ENCODE measurements around the gene WDR1.

WDR1 gene, protein sequence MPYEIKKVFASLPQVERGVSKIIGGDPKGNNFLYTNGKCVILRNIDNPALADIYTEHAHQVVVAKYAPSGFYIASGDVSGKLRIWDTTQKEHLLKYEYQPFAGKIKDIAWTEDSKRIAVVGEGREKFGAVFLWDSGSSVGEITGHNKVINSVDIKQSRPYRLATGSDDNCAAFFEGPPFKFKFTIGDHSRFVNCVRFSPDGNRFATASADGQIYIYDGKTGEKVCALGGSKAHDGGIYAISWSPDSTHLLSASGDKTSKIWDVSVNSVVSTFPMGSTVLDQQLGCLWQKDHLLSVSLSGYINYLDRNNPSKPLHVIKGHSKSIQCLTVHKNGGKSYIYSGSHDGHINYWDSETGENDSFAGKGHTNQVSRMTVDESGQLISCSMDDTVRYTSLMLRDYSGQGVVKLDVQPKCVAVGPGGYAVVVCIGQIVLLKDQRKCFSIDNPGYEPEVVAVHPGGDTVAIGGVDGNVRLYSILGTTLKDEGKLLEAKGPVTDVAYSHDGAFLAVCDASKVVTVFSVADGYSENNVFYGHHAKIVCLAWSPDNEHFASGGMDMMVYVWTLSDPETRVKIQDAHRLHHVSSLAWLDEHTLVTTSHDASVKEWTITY

DNA sequence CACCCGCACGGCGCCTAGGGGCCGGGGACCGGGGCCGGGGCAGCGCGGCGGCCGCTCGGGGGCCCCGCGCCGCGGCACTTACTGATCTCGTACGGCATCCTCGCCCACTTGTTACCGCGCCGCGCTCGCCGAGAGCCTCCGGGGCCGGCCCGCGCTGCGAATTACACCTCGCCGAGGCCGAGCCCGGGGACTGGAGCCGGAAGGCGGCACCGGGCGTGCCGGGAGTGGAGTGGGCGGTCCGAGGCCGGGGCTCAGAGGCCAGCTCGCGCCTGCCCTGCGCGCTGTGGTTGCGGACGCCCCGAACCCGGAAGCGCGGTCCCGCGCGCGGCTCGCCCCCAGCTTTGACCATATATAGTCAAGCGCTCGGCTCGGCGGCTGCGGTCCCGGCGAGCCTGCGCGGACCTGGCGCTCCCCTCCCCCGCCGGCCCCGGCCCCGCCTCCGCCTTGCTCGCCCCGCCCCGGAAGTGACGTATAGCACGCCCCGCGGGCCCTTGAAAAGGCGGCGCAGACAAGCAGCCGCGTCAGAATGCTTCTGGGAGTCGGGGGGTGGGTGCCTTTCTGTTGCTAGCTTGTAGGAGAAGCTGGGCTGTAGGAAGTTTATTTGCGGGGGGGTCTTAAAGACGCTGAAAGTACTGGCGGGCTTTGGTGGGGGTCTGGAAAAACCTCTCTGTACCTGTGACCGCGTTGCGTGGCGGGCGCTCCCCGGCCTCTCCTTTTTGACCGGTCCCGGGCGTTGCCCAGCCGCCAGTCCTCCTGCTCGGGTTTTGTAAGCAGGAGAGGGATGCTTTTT lies at the start of gene WDR1:
Gene WDR1, minus strand, starts transcription at position 231 of the 790 bp plus-strand sequence. Its CDS starts 133 bp downstream, at position 98.
- DNase-seq: peak; percentile 99

DNA sequence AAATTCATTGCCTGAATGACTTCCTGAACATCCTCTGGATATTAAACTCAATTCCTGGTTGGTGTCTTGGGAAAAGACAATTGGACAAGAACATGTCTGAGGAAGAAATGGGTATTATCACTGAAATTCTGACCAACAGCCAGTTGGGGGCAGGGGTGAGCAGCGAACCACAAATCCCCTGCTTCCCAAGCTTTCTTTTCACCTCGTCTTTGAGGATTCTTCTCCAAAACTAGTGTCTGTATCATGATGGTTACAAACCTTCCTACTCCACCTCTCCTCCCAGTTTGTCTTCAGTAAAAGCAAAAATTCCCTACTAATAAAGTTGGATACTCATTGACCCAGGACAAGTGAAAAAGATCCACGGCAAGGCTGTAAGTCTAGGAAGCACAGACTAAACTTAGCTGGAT lies 48.3 kb upstream of the WDR1 start:
- DNase-seq: peak; percentile 66

DNA sequence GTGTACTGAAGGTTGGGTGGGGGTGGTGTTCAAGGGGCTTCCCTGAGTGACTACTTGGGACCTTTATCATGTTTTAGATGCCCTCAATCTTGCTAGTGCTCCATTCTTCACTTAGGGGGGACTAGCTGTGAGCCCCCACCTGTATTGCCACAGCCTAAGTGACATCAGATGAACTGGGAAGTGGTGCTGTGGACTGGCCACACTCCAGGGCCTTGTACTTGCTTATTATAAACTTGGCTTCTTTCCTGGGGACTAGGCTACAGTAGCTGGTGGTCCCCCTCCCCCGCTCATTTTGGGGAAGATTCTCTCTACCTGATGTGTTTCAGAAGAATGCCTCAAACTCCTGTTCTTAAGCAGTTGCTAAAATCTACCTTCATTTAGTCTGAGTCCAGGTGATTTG lies 46.7 kb upstream of the WDR1 start:
- no peak for DNase-seq

DNA sequence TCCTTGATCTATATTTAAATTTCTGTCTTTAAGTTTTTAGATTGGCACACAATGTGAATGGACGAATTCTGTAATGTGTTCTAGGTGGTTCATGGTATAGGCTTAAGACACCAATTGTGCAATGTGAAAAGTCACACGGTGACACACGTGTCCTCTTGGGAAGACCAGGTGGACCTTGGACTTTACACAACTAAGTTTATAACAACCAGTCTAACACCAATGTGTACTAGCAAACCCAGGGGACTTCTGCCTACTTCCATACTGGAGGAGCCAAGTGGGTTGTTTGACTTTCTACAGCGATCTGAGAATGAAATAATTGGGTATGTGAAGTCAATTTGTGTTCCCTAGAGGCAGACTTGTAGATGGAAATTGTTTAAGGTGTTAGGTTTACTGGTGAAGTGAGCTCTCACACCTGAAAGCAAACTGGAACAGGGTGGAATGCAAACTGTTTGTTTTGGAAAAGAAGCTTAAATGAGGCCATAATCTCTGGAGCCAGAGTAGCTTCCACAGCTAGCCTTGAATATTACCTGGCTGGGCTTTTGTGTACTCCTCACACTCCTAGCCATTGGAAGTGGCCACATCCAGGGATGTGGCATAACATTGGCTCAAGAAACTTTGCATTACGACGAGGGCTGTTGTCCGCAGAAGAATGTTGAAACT lies 45.9 kb upstream of the WDR1 start:
- DNase-seq: no peak

DNA sequence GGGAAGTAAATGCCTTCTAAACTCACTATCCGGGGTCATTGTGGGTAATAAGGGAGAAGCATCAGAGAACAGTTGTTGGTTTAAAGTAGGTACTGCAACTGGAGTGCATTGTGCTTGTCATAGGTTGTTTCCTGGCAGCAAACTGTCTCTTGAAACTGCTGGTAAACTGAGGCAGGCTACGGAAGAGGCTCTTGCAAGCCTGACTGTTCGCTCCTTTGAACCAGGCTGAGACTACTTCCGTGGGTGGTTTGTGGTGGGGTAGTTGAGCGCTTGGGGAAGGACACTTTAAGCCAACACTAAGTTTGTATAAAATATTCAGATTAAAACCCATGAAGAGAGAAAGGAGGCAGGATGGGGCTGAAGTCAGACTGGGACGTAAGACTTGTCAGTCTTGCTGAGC lies 45.2 kb upstream of the WDR1 start:
- DNase-seq: no peak

DNA sequence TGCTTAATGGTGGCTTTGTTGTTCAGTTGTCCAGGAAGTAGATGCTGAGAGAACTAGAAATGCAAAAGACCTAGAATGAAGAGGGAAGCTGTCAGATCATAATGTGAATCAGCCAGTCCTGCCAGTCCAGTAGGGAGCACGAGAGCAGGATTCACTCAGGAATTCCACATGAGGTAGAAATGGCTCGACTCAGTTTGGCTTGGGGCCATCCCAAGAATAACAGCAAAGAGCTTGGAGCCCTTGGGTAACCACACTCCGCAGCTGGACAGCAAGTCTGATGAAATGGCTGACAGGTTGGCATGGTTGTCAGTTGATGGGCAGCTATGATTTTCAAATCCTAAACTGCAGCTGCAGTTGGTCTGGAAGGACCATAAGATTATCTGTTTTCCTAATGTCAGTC lies 44.5 kb upstream of the WDR1 start:
- no peak for DNase-seq

DNA sequence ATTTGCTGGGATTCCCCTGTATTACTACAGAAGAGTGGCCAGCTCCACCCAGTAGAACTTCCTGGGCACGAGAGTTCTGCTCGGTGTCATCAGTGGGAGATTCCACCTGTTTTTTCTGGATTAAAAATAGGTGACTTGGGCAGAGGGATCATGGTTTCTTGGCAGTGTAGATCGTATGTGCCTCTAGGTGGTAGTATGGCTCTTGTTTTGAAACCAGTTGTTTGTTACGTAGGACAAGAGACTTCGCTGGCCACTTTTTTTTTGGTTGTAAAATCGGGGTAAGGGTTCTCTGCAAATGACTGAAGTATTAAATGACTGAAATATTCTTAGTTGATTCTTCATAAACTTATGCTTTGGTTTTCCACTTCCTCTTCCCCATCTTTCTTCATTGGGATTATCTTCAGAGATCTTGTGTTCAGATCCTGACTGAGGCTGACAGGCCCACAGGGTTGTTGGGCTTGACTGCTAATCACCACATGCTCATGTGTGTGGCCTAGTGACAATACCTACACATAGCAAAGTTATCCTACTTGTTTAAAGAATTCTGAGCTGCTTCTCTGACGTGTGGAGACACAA lies 43.8 kb upstream of the WDR1 start:
- DNase-seq: peak; percentile 34

DNA sequence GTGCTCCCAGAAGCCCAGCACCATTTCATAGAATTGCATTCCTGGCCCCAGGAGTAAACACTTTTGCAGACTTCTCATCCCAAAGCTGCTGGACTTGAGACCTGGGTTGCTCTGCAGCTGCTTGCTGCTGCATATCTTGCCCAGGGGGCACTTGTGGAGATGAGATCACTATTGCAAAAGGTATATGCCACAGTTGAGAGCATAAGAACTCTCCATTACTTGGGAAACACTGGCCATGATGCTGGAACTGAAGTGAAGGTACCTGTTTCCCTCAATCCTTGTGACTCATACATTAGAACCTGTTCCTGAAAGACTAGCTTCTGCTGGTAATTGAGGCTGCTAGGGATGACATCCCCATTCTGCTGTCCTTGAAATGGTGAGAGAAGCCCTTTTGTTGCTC lies 43.1 kb upstream of the WDR1 start:
- no peak for DNase-seq

DNA sequence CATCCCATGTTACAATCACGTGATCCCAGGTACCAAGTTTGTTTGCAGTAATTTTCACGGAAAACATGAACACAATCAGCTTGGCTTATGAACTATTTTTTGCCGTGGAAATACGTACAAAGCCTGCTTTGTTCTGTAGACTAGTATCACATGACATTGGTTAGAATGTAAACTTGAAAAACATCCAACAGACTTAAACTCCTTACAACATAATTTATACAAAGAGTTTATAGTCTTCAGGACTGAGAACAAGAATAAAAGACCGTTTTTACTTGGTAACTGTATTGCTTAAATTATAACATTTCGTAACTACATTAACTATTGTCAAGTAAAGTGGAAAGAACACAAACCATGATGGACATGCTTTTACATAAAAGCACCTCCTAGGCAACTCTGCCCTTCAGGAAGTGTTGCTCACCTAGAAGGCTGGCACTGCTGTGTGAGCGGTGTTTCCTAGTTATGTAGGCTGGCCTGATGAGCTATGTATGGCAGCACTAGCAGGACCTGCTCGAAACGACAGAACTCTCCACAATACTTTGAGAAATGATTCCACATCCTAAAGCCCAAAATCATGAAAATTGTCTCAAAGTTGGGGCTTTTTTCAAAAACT lies 41.8 kb upstream of the WDR1 start:
- peak; percentile 9 for DNase-seq

DNA sequence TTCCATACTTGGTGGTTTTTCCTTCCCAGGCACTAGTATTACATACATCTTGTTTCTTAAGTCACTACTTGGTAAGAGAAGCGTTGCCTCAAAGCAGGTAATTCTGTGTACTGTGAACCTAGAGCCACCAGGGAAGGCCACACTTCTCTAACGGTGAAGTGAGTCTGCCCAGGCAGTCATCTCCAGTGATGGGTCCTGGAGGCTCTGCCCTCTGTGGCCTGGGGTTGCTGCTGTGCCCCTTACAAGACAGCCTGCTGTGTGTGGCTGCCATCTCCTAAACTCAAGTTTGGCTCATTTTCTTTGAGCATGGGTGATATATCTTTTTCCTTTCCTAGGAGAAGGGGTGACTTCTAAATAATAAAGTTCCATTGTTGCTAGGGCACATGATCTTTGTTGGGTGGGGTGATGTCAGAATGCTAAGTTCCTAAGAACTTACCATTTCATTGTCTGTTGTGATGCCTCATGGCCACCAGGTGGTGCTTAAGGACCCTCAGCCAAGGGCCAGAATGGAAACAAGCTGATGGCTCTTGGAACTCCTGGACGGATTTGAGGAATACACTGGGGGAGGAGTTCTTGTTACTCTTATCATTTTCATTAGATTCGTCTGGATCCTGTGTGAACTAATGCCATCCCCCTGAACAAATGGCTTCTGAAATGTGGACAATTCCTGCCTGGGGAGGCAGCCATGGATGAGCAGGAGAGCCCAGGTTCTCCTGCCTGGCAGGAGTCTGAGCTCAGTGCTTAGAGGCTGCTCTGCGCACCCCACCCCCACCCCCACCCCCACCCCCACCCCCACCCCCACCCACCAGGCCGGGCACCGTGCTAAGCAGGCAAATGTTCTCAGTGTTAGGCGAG lies 41.1 kb upstream of the WDR1 start:
- peak; percentile 87 for DNase-seq

DNA sequence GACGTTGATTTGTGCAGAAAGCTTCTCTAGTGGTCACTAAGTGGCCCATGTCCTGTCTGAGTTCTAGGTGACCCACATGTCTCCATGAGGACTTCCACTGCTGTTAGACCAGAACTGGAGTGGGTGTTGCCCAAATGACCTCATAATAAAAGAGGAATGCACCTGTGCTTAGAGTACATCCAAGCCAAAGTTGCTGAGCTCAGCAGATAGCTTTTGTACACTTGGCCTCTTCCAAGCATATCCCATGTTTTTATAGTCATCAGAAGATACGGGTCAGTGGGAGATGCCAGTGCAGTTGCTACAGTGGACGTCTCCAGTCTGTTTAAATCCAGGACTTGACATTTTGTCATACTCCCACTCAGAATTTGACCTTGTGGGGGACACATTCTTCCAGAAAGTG lies 37.6 kb upstream of the WDR1 start:
- DNase-seq: no peak

DNA sequence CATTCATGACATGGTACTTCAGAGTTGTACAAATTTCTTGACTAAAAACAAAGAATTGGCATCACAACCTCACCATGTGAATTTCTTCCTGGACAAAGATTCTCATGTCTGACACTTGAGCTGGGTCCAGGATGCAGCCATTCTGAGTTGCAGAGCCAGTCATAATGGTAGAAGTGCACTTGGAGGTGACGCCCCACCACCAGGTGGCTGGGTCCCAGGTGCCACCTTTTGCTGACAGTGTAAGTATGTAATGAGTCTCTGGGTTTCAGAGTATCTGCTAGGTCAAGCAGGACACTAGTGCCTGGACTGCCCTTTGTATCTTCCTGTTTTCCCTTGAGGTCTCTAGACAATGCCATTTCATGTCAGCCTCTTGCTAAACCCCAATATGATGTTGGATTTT lies 36.6 kb upstream of the WDR1 start:
- DNase-seq: peak; percentile 7

DNA sequence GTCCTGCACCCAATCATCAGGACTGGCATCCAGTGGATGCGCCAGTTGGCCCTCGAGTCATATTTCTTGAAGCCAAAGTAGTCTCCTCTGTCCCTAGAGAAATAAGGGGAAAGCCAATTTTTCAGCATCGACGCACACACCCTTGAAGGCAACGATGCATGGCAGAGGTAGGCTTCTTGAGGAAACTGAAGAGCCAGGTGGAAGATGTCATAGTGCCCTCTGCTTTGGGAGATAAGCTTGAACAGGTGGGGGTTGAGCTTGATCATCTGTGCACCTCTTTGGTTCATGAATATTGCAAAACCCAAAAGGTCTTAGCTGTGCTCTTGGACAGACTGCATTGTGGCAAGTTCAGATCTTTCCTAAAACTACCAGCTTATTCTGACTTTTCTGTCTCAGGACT lies 34.6 kb upstream of the WDR1 start:
- DNase-seq: no peak

DNA sequence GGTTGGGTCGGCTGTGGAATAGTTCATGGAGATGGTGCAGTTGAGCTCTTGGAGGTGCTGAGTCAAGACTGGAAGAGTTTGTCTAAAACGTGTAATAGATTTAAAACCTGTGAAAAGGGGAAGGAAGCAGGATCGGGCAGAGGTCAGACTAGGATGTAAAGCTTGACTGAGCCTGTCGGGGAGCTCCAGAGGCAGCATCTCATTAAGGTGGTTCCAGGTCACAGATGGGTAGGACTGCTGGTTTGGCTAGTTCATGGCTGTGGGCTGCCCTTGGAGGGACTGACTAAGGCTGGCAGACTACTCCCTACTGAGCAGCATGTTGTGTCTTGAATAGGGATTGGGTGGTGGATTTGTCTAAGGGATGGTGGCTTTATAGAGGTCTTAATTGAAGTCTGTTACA lies 28.4 kb upstream of the WDR1 start:
- DNase-seq: no peak

DNA sequence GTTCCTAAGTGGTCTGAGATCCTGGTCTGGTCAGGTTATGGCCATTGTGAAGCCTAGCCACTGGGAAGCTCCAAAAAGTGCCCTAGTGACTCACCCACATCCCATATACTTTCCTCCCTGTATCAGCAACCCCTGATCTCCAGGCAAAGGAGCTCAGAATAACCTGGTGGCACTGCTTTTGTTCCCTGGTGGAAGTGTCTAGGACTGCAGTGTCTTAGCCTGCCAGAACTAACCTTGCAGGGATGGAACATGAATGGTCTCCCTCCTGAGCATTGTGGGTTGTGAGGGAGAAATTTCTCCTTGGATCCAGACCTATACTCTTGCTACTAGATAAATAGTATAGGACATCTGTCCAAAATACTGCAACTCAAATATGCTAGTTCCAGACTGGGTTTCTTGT lies 27.9 kb upstream of the WDR1 start:
- DNase-seq: no peak

DNA sequence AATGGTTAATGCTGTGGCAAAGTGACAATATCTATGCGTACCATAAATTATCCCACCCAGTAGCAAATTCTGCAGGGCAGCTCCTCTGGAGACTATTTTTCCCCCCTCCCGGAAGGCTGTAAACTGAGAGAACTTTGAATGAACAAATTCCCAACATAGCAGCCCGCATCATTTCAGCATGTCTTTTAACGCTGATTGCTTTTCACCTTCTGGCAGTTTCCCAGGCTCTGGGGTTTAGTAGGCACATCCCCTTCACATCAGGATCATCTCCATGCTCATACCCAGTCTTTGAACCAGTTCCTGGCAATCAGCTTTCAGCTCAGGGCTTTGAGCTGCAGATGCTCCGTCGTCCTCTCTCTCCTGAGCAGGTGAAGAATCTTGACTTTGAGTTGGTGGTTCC lies 26.6 kb upstream of the WDR1 start:
- DNase-seq: no peak

DNA sequence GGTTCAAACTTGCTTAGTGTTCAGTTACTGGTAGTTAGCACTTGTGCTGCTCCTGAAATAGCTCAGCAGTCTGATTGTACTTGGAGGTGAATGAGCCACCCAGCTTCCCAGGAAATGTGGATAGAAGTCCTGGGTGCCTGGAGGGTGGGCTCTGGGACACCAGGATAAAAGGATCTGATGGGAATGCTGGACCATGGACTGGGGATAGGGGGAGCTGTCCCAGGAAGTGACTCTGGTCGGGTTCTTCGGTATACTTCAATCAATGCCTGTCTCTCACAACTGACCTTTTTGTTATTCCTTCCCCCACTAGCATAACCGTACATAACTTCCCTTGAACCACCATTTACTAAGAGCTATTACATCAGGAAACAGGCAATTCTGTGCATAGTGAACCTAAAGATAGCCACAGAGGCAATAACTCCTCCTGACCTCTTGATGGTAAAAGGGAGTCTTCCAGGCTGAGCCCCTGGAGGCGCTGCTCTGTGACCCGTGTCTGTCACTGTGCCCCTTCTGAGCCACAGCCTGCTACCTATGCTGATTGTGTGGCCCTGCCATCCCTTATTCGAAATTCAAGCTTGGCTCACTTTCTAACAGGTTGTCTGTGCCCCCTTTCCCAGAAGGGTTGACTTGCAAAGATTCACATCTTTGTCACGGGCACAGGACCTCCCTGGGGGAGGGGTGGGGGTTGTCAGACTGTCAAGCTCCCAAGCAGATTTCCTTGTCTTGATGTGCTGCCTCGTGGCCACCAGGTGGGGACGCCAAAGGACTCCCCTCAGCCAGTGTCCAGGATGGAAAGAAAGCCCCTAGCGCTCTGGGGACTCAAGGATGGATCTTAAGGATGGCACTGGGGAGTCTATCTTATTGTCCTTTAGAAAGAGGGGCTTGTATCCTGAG lies 24.5 kb upstream of the WDR1 start:
- peak; percentile 19 for DNase-seq

DNA sequence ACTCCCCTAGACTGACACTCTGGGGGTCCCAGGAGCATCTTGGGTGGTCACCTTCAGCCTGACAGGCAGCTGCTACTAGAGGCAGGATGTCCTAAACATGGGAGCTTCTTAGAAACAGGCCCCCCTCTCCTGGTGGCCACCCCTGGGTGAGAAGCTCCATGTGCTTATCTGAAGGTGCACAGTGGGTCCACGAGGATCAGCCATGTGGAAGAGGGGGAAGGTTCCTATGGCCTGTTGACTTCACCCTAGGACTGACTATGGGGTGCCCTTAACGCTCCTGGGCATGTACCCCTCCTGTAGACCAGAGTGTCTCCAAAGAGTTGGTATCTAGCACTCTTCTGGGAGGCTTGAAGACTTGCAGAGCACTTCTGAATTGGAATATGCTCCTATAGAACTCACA lies 22.9 kb upstream of the WDR1 start:
- no peak for DNase-seq

DNA sequence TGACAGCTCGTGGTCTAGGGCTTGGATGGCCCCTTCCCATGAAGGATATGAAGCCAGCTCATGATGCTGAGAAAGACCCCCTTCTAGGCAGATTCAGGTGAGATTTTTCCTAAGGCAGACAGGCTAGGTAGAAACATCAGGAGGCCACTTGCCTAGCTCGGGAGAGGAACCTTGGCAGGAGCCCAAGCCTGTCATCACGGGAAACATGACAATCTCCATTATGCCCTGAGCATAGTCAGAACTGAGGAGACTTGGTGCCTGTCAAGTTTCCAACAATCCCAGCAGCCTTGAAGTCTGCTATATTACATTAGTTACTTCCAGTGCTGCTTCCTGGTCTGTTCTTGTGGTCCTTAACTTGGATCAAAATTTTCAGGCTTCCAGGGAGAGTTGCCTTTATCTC lies 18.7 kb upstream of the WDR1 start:
- DNase-seq: no peak

DNA sequence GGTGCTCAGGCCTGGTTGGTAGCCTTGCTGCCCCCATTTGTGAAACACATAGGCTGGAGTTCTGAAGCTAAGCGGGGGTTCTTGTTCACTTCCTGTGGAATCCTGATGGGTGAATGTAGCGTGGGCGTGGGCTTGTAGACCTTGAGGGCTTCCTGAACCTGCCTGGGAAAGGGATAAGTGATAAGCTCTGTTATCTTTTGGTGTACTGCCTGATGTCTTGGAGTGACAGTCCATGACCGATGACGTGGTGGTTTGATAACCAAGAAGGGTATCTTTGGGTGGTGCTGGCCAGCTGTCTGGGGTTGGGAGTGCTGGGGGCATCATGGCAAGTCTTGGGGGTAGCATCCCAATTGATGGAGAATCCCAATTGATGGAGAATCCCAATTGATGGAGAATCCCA lies 17.5 kb upstream of the WDR1 start:
- DNase-seq: no peak

DNA sequence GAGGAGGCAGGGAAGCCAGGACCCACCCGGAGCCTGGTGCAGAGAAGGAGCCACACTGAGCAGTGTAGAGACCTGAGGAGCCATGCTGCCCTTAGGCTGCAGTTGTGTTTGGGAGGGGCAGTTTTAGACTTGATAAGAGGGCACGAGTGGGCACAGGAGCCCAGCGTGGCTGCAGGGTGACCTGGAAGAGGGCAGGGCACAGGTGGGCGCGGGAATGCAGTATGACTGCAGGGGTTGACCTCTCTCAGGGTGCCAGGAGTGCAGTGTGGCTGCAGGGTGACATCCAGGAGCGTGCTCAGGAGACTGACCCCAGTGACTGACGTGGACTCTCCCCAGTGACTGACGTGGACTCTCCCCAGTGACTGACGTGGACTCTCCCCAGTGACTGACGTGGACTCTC lies 14.6 kb upstream of the WDR1 start:
- DNase-seq: no peak
